HCT116 (cell line): Measurements from ENCODE around the gene ABHD14A. TPM values are rescaled to one million over a fixed set of nuclear protein-coding genes. Genes with fewer than 3 reads are reported as not detected.

Experiments
- ATAC-seq: fragments of 200-7000 bp; cut with Tn5 transposase; 2 replicates; pipeline ENCODE4 v1.9.1; 2020; ENCODE audit warnings: mild to moderate bottlenecking, moderate library complexity
- BruUV-seq: library from RNA; stranded (reverse); fragments of 400-500 nt; replicated peaks from 2 replicates; lab custom pipeline; 2021; lab: Mats Ljungman, UMichigan
- CTCF ChIA-PET: fragments of 300-600 bp; sonication (Branson Sonifier 250); formaldehyde crosslinking; loops from one replicate; lab custom pipeline; 2021; ENCODE audit warnings: antibody characterized with exemption; lab: Charles Lee
- POLR2A ChIA-PET: fragments of 300-600, 350-600 bp; sonication (Branson Sonifier 250); formaldehyde crosslinking; loops from one replicate; lab custom pipeline; 2021; ENCODE audit warnings: antibody characterized with exemption; lab: Charles Lee
- RAD21 ChIA-PET, 2 experiments: fragments of 300-600 bp; sonication (Branson Sonifier 250); formaldehyde crosslinking; loops; one replicate each; lab custom pipeline; 2023; ENCODE audit warnings: low total read pairs in 2 of 2; ENCODE audit not compliant: uncharacterized antibody in 2 of 2, unreplicated experiment in 2 of 2, low non-redundant PET in 1 of 2; lab: Charles Lee
- DNase-seq: peaks from one replicate; pipeline ENCODE4 v3.0.0-alpha.2; 2010; ENCODE audit warnings: low read depth, low spot score
- H2AFZ ChIP-seq: fragments of 200-600 bp; shearing (Covaris generic), sonication (generic); 2 replicates; pipeline ENCODE4 v1.6.1; 2017; ENCODE audit warnings: low read depth, mixed run types, mixed read lengths, antibody characterized with exemption, low read length; ENCODE audit not compliant: poor library complexity, severe bottlenecking
- H3K27ac ChIP-seq: 2 replicates; pipeline ENCODE4 v1.5.1; 2012; ENCODE audit warnings: low read depth, low read length
- H3K27me3 ChIP-seq: fragments of 200-600 bp; sonication (generic); 2 replicates; pipeline ENCODE4 v1.6.1; 2016; ENCODE audit warnings: mixed run types, low read length, mixed read lengths; ENCODE audit not compliant: insufficient read depth
- H3K36me3 ChIP-seq, 2 experiments: fragments of 200-500 bp in 1 of 2; fragments of 200-600 bp in 1 of 2; sonication (Bioruptor generic) in 1 of 2; sonication (generic) in 1 of 2; 2 replicates each; pipeline versions ENCODE4 v1.5.1 to v1.6.1; 2014 to 2016; ENCODE audit warnings: low read length in 2 of 2, inconsistent platforms in 1 of 2, mixed read lengths in 1 of 2, mixed run types in 1 of 2; ENCODE audit not compliant: insufficient read depth in 2 of 2, control insufficient read depth in 1 of 2
- H3K4me1 ChIP-seq, 2 experiments: fragments of 200-600 bp in 1 of 2; sonication (generic) in 1 of 2; 2 replicates each; pipeline versions ENCODE4 v1.5.1 to v1.6.1; 2012 to 2017; ENCODE audit warnings: low read length in 2 of 2, inconsistent platforms in 1 of 2, mild to moderate bottlenecking in 1 of 2, mixed read lengths in 1 of 2, mixed run types in 1 of 2, moderate library complexity in 1 of 2; ENCODE audit not compliant: insufficient read depth in 2 of 2, control insufficient read depth in 1 of 2
- H3K4me2 ChIP-seq: fragments of 200-600 bp; sonication (generic); 2 replicates; pipeline ENCODE4 v1.6.1; 2017; ENCODE audit warnings: mixed run types, low read length, mixed read lengths
- H3K4me3 ChIP-seq, 2 experiments: fragments of 200-600 bp in 1 of 2; sonication (generic) in 1 of 2; replicated peaks in 1 of 2; 2 replicates each; pipeline ENCODE4 v1.5.1; 2011 to 2016; ENCODE audit warnings: low read length in 2 of 2, control low read depth in 1 of 2, low read depth in 1 of 2, mild to moderate bottlenecking in 1 of 2, mixed read lengths in 1 of 2, mixed run types in 1 of 2
- H3K79me2 ChIP-seq: fragments of 200-600 bp; sonication (generic); 2 replicates; pipeline ENCODE4 v1.6.1; 2017; ENCODE audit warnings: mild to moderate bottlenecking, mixed run types, low read length, moderate library complexity, mixed read lengths; ENCODE audit not compliant: insufficient read depth
- H3K9ac ChIP-seq: fragments of 200-600 bp; sonication (generic); 2 replicates; pipeline ENCODE4 v1.6.1; 2016; ENCODE audit warnings: low read length, mixed read lengths
- H3K9me2 ChIP-seq: fragments of 200-600 bp; sonication (generic), shearing (Covaris generic); 2 replicates; pipeline ENCODE4 v1.6.1; 2017; ENCODE audit warnings: mixed run types, mild to moderate bottlenecking, moderate library complexity; ENCODE audit not compliant: insufficient read depth
- H3K9me3 ChIP-seq, 2 experiments: fragments of 200-500 bp in 1 of 2; fragments of 200-600 bp in 1 of 2; sonication (Bioruptor generic) in 1 of 2; sonication (generic) in 1 of 2; 2 replicates each; pipeline ENCODE4 v1.6.1; 2014 to 2017; ENCODE audit warnings: low read length in 2 of 2, mixed read lengths in 2 of 2, inconsistent platforms in 1 of 2, low read depth in 1 of 2, mild to moderate bottlenecking in 1 of 2, mixed run types in 1 of 2, moderate library complexity in 1 of 2; ENCODE audit not compliant: control insufficient read depth in 1 of 2, insufficient read depth in 1 of 2
- H4K20me1 ChIP-seq: fragments of 200-600 bp; sonication (generic), shearing (Covaris generic); 2 replicates; pipeline ENCODE4 v1.6.1; 2017; ENCODE audit warnings: mixed run types, mild to moderate bottlenecking, moderate library complexity; ENCODE audit not compliant: insufficient read depth
- CEBPB ChIP-seq: IDR thresholded peaks from 2 replicates; pipeline ENCODE4 v1.6.1; 2012; ENCODE audit warnings: low read depth
- CTCF ChIP-seq, 3 experiments: fragments of 200-600 bp in 1 of 3; sonication (generic) in 1 of 3; IDR thresholded peaks in 2 of 3; conservative IDR thresholded peaks in 1 of 3; 2 replicates each; pipeline ENCODE4 v1.5.1; 2012 to 2017; ENCODE audit warnings: low read depth in 2 of 3, low read length in 2 of 3, antibody characterized with exemption in 1 of 3, borderline replicate concordance in 1 of 3, control low read depth in 1 of 3, mild to moderate bottlenecking in 1 of 3, mixed read lengths in 1 of 3, mixed run types in 1 of 3, moderate library complexity in 1 of 3; ENCODE audit not compliant: insufficient read depth in 1 of 3
- EGR1 ChIP-seq: IDR thresholded peaks from 2 replicates; pipeline ENCODE4 v1.6.1; 2012; ENCODE audit warnings: low read depth
- EZH2 ChIP-seq: fragments of 200-600 bp; sonication (generic); IDR thresholded peaks from 2 replicates; pipeline ENCODE4 v1.6.1; 2017; ENCODE audit warnings: antibody characterized with exemption, mixed run types
- JUND ChIP-seq: IDR thresholded peaks from 2 replicates; pipeline ENCODE4 v1.6.1; 2012
- MAX ChIP-seq: IDR thresholded peaks from 2 replicates; pipeline ENCODE4 v1.6.1; 2012
- RAD21 ChIP-seq: IDR thresholded peaks from 2 replicates; pipeline ENCODE4 v1.6.1; 2012; ENCODE audit warnings: low read depth, mild to moderate bottlenecking
- REST ChIP-seq: IDR thresholded peaks from 2 replicates; pipeline ENCODE4 v1.6.1; 2012; ENCODE audit warnings: low read depth
- SIN3A ChIP-seq: IDR thresholded peaks from 2 replicates; pipeline ENCODE4 v1.6.1; 2012; ENCODE audit warnings: low read depth
- SP1 ChIP-seq: IDR thresholded peaks from 2 replicates; pipeline ENCODE4 v1.6.1; 2012; ENCODE audit warnings: low read depth
- SRF ChIP-seq: IDR thresholded peaks from 2 replicates; pipeline ENCODE4 v1.6.1; 2012; ENCODE audit warnings: low read depth
- TCF7L2 ChIP-seq: IDR thresholded peaks from 2 replicates; pipeline ENCODE4 v1.7.0; 2011; ENCODE audit warnings: borderline replicate concordance, inconsistent platforms; ENCODE audit not compliant: insufficient read depth, insufficient read length; ENCODE audit errors: extremely low read depth
- ZBTB33 ChIP-seq: IDR thresholded peaks from 2 replicates; pipeline ENCODE4 v1.6.1; 2011; ENCODE audit warnings: mild to moderate bottlenecking, low read length, moderate library complexity; ENCODE audit not compliant: insufficient replicate concordance; ENCODE audit errors: extremely low read depth
- ZNF274 ChIP-seq: fragments of 200-500 bp; sonication (Bioruptor generic); IDR thresholded peaks from 2 replicates; pipeline ENCODE4 v1.6.1; 2014; ENCODE audit warnings: mild to moderate bottlenecking, low read depth, low read length, inconsistent platforms
- intact Hi-C: fragments of 100-400 bp; cut with micrococcal nuclease; formaldehyde crosslinking; loops from 2 replicates; pipeline ENCODE4 v1.10.0; 2022
- total RNA-seq: library from RNA; stranded (reverse); gene quantifications from one replicate; pipeline ENCODE4 v1.2.1, GENCODE V29; 2021; ENCODE audit not compliant: unreplicated experiment

Gene ABHD14A
- total RNA-seq, 1 experiment from 2014 or later = 11.6 TPM

- CTCF ChIA-PET = interaction anchor here (1.4 to 2.6 kb wide), 3 partner anchors 50 to 142 kb away, joined by 3 to 13 read pairs (median 6); no protein-coding TSS in a partner anchor
- H3K36me3 ChIP-seq = no peaks in the 10 kb centered on the region
Measured at GRCh38 chr3:52002748-52003147, 27.9 kb downstream of the ABHD14A start.

More at GRCh38 chr3:52002748-52003147, 27.9 kb downstream of the ABHD14A start:
- H4K20me1 ChIP-seq = no peaks in the 10 kb centered on the region
- peaks cover 10 to 32% of the 10 kb centered on the region in 2 experiments for H3K4me1 ChIP-seq
- POLR2A ChIA-PET = no interaction called here
- no TSS peak for BruUV-seq
- no peaks in the 10 kb centered on the region for H3K79me2 ChIP-seq
- no peaks in the 10 kb centered on the region for H3K27me3 ChIP-seq
- no peak overlapping the region for H3K9ac ChIP-seq
- ATAC-seq (no peak), DNase-seq (no peak)
- RAD21 ChIA-PET = no interaction called here
- TF ChIP-seq EGR1 (no peak), ZNF274 (no peak), EZH2 (no peak), TCF7L2 (no peak), ZBTB33 (no peak), SRF (no peak), MAX (no peak), CEBPB (no peak), CTCF (IDR thresholded peaks at IDR 0.05 in 2 of 3, conservative IDR thresholded peaks at IDR 0.05 in 1 of 3; ENCODE audit: borderline replicate concordance in 1 of 3, insufficient read depth in 1 of 3, low read depth in 2 of 3, low read length in 2 of 3) (no peak), RAD21 (no peak), JUND (no peak), SIN3A (no peak), REST (no peak), SP1 (no peak)
- H2AFZ ChIP-seq = no peak overlapping the region
- H3K4me2 ChIP-seq = no peak overlapping the region
- H3K27ac ChIP-seq = no peak overlapping the region
- H3K4me3 ChIP-seq = no peak overlapping the region
- H3K9me3 ChIP-seq = no peaks in the 10 kb centered on the region
- intact Hi-C loops = loop anchor here (5.0 kb wide), 1 partner anchor 335 kb away; no protein-coding TSS in a partner anchor
- no peaks in the 10 kb centered on the region for H3K9me2 ChIP-seq
